WERI-Rb-1 (cell line): ENCODE measurements around the gene DNMBP.
"Not testable (repeated sequence)": the region's sequence is repeated elsewhere in the genome, so short reads cannot be mapped to it uniquely, and the experiment has no call there.

Experiments used
- DNase-seq: peaks from one replicate; pipeline ENCODE4 v3.0.0-alpha.2; 2020
- H3K27ac ChIP-seq: fragments of 250-450 bp; sonication (Bioruptor Pico); 2 replicates; pipeline ENCODE4 v1.5.1; 2020; ENCODE audit warnings: mild to moderate bottlenecking, moderate library complexity
- H3K27me3 ChIP-seq: fragments of 250-450 bp; sonication (Bioruptor Pico); 2 replicates; pipeline ENCODE4 v1.5.1; 2021; ENCODE audit warnings: mild to moderate bottlenecking, low read depth, moderate library complexity; ENCODE audit not compliant: insufficient read depth, severe bottlenecking
- H3K36me3 ChIP-seq: fragments of 250-450 bp; sonication (Bioruptor Pico); 2 replicates; pipeline ENCODE4 v1.5.1; 2020; ENCODE audit warnings: mild to moderate bottlenecking, moderate library complexity
- H3K4me3 ChIP-seq: 2 replicates; pipeline ENCODE4 v1.5.1; 2011; ENCODE audit warnings: low read depth, mild to moderate bottlenecking, control low read depth, low read length
- H3K9me3 ChIP-seq: fragments of 250-450 bp; sonication (Bioruptor Pico); 2 replicates; pipeline ENCODE4 v1.5.1; 2021; ENCODE audit warnings: mild to moderate bottlenecking, moderate library complexity; ENCODE audit not compliant: severe bottlenecking
- TF ChIP-seq, protein P1 (sequence below): IDR thresholded peaks from 2 replicates; pipeline ENCODE4 v1.5.1; 2011; ENCODE audit warnings: low read depth, mild to moderate bottlenecking, control low read depth, inconsistent platforms, low read length

DNMBP gene

DNA sequence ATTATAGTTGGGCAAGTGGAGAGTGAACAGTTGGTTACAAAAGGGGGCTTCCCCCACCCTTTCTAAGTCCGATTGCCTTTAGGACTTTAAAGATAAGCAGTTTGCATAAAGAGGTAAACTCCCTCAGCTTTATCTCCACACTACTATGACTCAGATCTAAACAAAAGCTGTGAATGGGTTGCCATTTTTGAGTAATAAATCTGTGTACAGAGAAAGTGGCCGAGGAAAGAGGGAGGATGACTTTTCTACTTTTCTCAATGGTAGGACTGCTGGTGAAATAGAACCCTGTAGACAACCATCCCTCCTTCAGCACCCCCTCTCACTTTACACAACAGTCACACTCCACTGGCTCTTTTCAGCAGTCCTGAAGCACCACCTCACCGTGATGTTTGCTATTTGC is 71.2 kb downstream of the DNMBP start:
- Histone ChIP-seq H3K9me3 (no peaks in the 10 kb centered on the region), H3K36me3 (no peaks in the 10 kb centered on the region), H3K27ac (no peak overlapping the region), H3K27me3 (no peaks in the 10 kb centered on the region), H3K4me3 (no peak overlapping the region)
- DNase-seq = no peak
- TF ChIP-seq, protein P1, sequence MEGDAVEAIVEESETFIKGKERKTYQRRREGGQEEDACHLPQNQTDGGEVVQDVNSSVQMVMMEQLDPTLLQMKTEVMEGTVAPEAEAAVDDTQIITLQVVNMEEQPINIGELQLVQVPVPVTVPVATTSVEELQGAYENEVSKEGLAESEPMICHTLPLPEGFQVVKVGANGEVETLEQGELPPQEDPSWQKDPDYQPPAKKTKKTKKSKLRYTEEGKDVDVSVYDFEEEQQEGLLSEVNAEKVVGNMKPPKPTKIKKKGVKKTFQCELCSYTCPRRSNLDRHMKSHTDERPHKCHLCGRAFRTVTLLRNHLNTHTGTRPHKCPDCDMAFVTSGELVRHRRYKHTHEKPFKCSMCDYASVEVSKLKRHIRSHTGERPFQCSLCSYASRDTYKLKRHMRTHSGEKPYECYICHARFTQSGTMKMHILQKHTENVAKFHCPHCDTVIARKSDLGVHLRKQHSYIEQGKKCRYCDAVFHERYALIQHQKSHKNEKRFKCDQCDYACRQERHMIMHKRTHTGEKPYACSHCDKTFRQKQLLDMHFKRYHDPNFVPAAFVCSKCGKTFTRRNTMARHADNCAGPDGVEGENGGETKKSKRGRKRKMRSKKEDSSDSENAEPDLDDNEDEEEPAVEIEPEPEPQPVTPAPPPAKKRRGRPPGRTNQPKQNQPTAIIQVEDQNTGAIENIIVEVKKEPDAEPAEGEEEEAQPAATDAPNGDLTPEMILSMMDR = no peak

DNA sequence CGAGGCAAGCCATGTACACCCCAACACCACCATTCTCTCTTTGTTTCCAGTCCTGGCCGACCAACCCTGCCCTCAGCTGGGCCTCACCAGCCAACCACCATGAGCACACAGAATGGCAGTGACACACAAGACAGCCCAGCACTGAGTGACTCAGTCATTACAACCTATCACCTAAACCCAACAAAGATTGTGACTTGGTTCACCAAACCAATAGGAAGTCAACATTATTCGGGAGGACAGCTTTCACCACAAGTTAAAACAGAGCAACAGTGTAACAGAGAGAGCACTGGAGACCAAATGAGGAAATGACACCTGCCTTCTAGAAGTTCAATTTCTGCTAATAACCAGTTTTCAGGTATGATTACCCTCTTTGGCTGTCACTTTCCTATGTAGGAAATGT is 72.1 kb downstream of the DNMBP start:
- no peaks in the 10 kb centered on the region for H3K9me3 ChIP-seq
- no peak for DNase-seq
- no peaks in the 10 kb centered on the region for H3K27me3 ChIP-seq

DNA sequence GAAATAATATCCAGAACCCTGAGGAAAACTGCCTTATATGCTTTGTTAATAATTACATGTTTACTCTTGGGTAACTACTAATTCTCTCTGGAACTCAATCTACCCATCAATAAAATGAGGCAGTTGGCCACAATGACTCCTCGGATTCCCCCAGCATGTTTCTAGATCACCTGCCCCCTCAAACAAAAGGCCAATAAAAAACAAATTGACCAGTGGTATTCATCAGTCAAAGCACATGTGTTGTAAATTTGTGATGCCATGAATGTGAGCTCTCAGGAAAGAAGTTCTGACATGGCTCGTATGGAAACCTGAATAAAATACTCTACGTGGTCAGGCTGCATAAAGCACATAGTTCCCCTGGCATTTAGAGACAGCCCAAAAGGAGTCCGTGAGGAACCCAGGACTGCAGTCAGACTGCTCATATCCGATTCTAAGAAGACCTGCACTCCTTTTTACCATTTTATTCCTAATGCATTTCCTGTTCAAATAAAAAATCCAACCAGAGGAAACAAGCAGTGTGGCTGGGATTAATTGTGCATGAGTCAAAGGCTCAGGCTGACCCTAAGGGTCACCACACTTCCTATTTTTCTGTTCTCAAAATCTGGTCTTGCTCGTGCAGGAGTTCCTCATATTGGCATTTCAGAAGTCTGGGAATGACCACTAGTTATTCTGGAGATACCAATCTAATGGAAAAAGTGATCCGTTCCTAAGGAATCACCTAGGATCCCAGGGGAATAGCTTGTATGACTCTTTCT is 77.4 kb downstream of the DNMBP start:
- DNase-seq, H3K27ac ChIP-seq, H3K27me3 ChIP-seq, H3K9me3 ChIP-seq, H3K4me3 ChIP-seq, H3K36me3 ChIP-seq: not testable (repeated sequence)

More for the DNA sequence above, 72.1 kb downstream of the DNMBP start:
- Histone ChIP-seq H3K36me3 (no peaks in the 10 kb centered on the region), H3K27ac (no peak overlapping the region), H3K4me3 (no peak overlapping the region)
- TF ChIP-seq, protein P1 = no peak

DNA sequence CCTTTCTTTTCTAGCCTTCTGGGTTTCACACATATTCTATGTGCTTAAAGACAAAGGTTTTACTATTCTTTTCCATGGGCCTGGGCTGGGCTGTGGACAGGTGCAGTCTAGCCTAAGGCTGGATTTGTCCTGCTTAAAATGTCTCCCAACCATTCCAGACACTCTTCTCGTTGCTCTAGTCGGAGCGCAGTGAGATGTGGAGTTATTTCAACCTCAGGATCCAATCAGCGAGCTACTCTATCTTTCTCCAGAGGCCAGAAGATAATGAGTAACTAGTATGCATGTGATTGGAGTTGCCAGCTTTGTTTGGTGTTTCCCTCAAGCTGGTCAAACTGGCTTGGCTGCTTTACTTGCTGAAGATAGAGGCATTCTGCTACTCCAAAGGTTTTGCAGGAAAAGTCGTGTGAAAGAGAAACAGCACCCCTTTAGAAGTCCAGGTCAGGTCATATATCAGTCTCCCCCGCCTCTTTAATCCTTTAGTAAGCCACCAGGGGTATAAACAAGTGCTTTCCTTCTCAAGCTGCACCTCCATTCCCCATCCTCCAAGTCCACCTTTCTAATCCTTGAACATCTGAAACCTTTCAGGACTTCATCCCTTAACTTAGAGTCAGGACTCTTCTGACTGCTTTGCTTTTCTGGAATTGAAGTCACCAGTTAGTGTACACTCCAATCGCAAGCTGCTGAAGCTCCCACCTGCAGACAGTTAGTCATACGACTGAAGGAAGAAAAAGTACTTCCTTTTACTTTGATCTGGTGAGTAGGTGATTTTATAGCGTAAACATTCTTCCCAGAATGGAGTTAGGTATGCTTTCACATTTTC is 78.8 kb downstream of the DNMBP start:
- H3K9me3 ChIP-seq = no peaks in the 10 kb centered on the region
- H3K36me3 ChIP-seq = no peaks in the 10 kb centered on the region; the same call in 1 of the 2 replicates
- H3K27me3 ChIP-seq = no peaks in the 10 kb centered on the region
- no peak overlapping the region for H3K27ac ChIP-seq
- no peak overlapping the region for H3K4me3 ChIP-seq
- DNase-seq = peak; percentile 22
- TF ChIP-seq, protein P1 = no peak

DNA sequence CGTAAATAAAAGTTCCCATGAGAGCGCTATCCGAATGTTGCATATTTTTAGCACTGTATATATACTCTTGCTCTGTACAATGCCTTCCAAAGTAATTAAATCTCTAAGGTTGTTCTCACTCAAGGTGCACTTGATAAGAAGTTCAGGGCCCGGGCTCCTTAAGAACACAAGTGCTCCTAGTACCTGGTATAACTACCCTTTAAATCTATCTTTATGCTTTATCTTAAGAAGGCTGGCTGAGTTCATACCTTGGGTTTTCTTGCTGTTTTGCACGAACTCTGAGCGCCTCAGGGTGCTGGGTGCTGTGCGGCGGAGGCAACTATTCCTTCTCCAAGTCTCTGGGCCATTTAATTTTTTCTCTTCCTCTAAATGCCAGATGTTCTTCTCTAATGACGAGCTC is 80.4 kb downstream of the DNMBP start:
- no peaks in the 10 kb centered on the region for H3K9me3 ChIP-seq
- TF ChIP-seq, protein P1 = no peak
- DNase-seq = no peak
- H3K27me3 ChIP-seq = no peaks in the 10 kb centered on the region
- H3K27ac ChIP-seq = no peak overlapping the region
- H3K4me3 ChIP-seq = no peak overlapping the region
- H3K36me3 ChIP-seq = no peaks in the 10 kb centered on the region; the same call in 1 of the 2 replicates

DNA sequence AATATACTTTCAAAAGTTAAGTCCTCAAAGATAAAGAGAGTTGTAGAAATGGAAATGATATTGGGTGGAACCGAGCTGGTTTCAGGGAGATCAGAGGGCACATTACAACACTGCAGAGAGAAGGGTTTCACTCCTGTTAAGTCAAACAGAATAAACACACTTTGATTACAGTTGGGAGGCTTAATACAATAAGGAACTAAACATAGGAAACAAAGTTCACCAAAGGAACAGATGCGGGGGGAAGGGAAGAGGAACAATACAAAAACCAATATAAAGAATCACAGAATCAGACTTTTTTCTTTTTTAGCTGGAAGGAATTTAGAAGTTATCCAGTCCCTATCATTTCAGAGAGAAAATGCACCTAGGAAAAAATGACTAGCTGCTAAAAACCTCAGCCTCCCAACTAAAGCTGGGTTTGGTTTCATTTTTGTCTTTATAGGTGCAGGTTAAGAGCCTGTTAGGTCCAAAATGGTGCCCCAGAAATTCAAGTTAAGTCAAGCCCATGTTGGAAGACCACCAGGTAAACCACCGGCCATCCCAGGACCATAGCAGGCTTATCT is 81.9 kb downstream of the DNMBP start:
- no peak for DNase-seq
- Histone ChIP-seq H3K27ac (no peak overlapping the region), H3K36me3 (no peaks in the 10 kb centered on the region; the same call in 1 of the 2 replicates), H3K4me3 (no peak overlapping the region), H3K27me3 (no peaks in the 10 kb centered on the region), H3K9me3 (no peaks in the 10 kb centered on the region)
- TF ChIP-seq, protein P1 = no peak
